ENCODE data around the gene EFNB1. TPM values are rescaled to one million over a fixed set of nuclear protein-coding genes. Genes with fewer than 3 reads are reported as not detected.
A peak's percentile ranks its signal among the peaks of the same experiment; 100 is the strongest.
"Not testable (repeated sequence)": the region's sequence is repeated elsewhere in the genome, so short reads cannot be mapped to it uniquely, and the experiment has no call there.

EFNB1 gene
- polyA plus RNA-seq (2013): 4.5 TPM

GRCh38 chrX:68828740-68829581 is at the start of gene EFNB1:
Gene EFNB1, plus strand, starts transcription at chrX:68829021. Its CDS starts 756 bp downstream, at chrX:68829777.
- Histone ChIP-seq H3K27me3 (replicated peaks in 2 of 5; ENCODE audit: control insufficient read depth in 4 of 5, insufficient read depth in 5 of 5, low read length in 4 of 5) (peaks cover 0 to 31% (median 0%) of the 10 kb centered on the region in 5 experiments), H3K9me3 (ENCODE audit: control extremely low read depth in 1 of 5, control insufficient read depth in 4 of 5, insufficient read depth in 2 of 5, low read depth in 1 of 5, low read length in 4 of 5) (no peaks in the 10 kb centered on the region), H3K36me3 (ENCODE audit: control insufficient read depth in 4 of 4, insufficient read depth in 4 of 4, low read length in 3 of 4) (no peaks in the 10 kb centered on the region), H3K27ac (ENCODE audit: insufficient read depth in 1 of 2, low read depth in 1 of 2, low read length in 2 of 2, poor library complexity in 1 of 2, severe bottlenecking in 2 of 2) (no peak within 1 kb of the TSS), H3K4me1 (ENCODE audit: control extremely low read depth in 1 of 4, control insufficient read depth in 4 of 4, insufficient read depth in 4 of 4, low read length in 3 of 4) (peaks cover 0 to 46% (median 43%) of the 10 kb centered on the region in 4 experiments), H3K4me3 (ENCODE audit: control insufficient read depth in 1 of 7, extremely low read depth in 1 of 7, insufficient read depth in 4 of 7, low read depth in 2 of 7, low read length in 6 of 7) (peak within 1 kb of the TSS; percentile 59 to 78 (median 68))
- POLR2A ChIA-PET: interaction anchor here (0.8 to 1.5 kb wide), 6 partner anchors 14 to 393 kb away, joined by 3 to 6 read pairs (median 4); no protein-coding TSS in a partner anchor
- peak; percentile 91 to 95 (median 95) for DNase-seq
- WGBS (ENCODE audit: insufficient coverage): 30% methylated on average over 67 of the region's 82 CpGs
- CTCF ChIA-PET: interaction anchor here (0.7 to 4.4 kb wide), 17 partner anchors 13 to 558 kb away, joined by 3 to 48 read pairs (median 4); no protein-coding TSS in a partner anchor

GRCh38 chrX:68781295-68781694 is 47.5 kb upstream of the EFNB1 start:
- H3K27ac ChIP-seq (ENCODE audit: insufficient read depth in 1 of 2, low read depth in 1 of 2, low read length in 2 of 2, poor library complexity in 1 of 2, severe bottlenecking in 2 of 2); H3K36me3 ChIP-seq (ENCODE audit: control insufficient read depth in 4 of 4, insufficient read depth in 4 of 4, low read length in 3 of 4); H3K9me3 ChIP-seq (ENCODE audit: control extremely low read depth in 1 of 5, control insufficient read depth in 4 of 5, insufficient read depth in 2 of 5, low read depth in 1 of 5, low read length in 4 of 5); H3K4me3 ChIP-seq (ENCODE audit: control insufficient read depth in 1 of 7, extremely low read depth in 1 of 7, insufficient read depth in 4 of 7, low read depth in 2 of 7, low read length in 6 of 7); DNase-seq; POLR2A ChIA-PET; H3K27me3 ChIP-seq (replicated peaks in 2 of 5; ENCODE audit: control insufficient read depth in 4 of 5, insufficient read depth in 5 of 5, low read length in 4 of 5); CTCF ChIA-PET; H3K4me1 ChIP-seq (ENCODE audit: control extremely low read depth in 1 of 4, control insufficient read depth in 4 of 4, insufficient read depth in 4 of 4, low read length in 3 of 4): not testable (repeated sequence)
- 92% methylated on average over 2 of the region's 4 CpGs for WGBS (ENCODE audit: insufficient coverage)

- DNase-seq: no peak
- H3K4me1 ChIP-seq (ENCODE audit: control extremely low read depth in 1 of 4, control insufficient read depth in 4 of 4, insufficient read depth in 4 of 4, low read length in 3 of 4): no peaks in the 10 kb centered on the region
- ChIA-PET CTCF (no interaction called here), POLR2A (no interaction called here)
- H3K27me3 ChIP-seq (replicated peaks in 2 of 5; ENCODE audit: control insufficient read depth in 4 of 5, insufficient read depth in 5 of 5, low read length in 4 of 5): no peaks in the 10 kb centered on the region
- no peak overlapping the region for H3K4me3 ChIP-seq (ENCODE audit: control insufficient read depth in 1 of 7, extremely low read depth in 1 of 7, insufficient read depth in 4 of 7, low read depth in 2 of 7, low read length in 6 of 7)
- no peaks in the 10 kb centered on the region for H3K36me3 ChIP-seq (ENCODE audit: control insufficient read depth in 4 of 4, insufficient read depth in 4 of 4, low read length in 3 of 4)
- 77% methylated on average over 10 of the region's 10 CpGs for WGBS (ENCODE audit: insufficient coverage)
- no peak overlapping the region for H3K27ac ChIP-seq (ENCODE audit: insufficient read depth in 1 of 2, low read depth in 1 of 2, low read length in 2 of 2, poor library complexity in 1 of 2, severe bottlenecking in 2 of 2)
- H3K9me3 ChIP-seq (ENCODE audit: control extremely low read depth in 1 of 5, control insufficient read depth in 4 of 5, insufficient read depth in 2 of 5, low read depth in 1 of 5, low read length in 4 of 5): peaks cover 0 to 5% (median 0%) of the 10 kb centered on the region in 5 experiments
These were observed 44.0 kb upstream of the EFNB1 start for GRCh38 chrX:68784816-68785215.

DNA sequence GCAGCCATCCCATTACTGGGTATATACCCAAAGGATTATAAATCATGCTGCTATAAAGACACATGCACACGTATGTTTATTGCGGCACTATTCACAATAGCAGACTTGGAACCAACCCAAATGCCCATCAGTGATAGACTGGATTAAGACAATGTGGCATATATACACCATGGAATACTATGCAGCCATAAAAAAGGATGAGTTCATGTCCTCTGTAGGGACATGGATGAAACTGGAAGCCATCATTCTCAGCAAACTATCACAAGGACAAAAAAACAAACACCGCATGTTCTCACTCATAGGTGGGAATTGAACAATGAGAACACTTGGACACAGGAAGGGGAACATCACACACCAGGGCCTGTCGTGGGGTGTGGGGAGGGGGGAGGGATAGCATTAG is 42.2 kb upstream of the EFNB1 start:
- H3K36me3 ChIP-seq (ENCODE audit: control insufficient read depth in 4 of 4, insufficient read depth in 4 of 4, low read length in 3 of 4); H3K4me1 ChIP-seq (ENCODE audit: control extremely low read depth in 1 of 4, control insufficient read depth in 4 of 4, insufficient read depth in 4 of 4, low read length in 3 of 4); H3K4me3 ChIP-seq (ENCODE audit: control insufficient read depth in 1 of 7, extremely low read depth in 1 of 7, insufficient read depth in 4 of 7, low read depth in 2 of 7, low read length in 6 of 7); POLR2A ChIA-PET; DNase-seq; H3K9me3 ChIP-seq (ENCODE audit: control extremely low read depth in 1 of 5, control insufficient read depth in 4 of 5, insufficient read depth in 2 of 5, low read depth in 1 of 5, low read length in 4 of 5); H3K27me3 ChIP-seq (replicated peaks in 2 of 5; ENCODE audit: control insufficient read depth in 4 of 5, insufficient read depth in 5 of 5, low read length in 4 of 5); CTCF ChIA-PET; H3K27ac ChIP-seq (ENCODE audit: insufficient read depth in 1 of 2, low read depth in 1 of 2, low read length in 2 of 2, poor library complexity in 1 of 2, severe bottlenecking in 2 of 2): not testable (repeated sequence)
- WGBS (ENCODE audit: insufficient coverage): 80% methylated on average over 1 of the region's 4 CpGs

GRCh38 chrX:68789966-68790365 is 38.9 kb upstream of the EFNB1 start:
- DNase-seq: no peak
- ChIA-PET CTCF (no interaction called here), POLR2A (no interaction called here)
- Histone ChIP-seq H3K4me3 (ENCODE audit: control insufficient read depth in 1 of 7, extremely low read depth in 1 of 7, insufficient read depth in 4 of 7, low read depth in 2 of 7, low read length in 6 of 7) (no peak overlapping the region), H3K36me3 (ENCODE audit: control insufficient read depth in 4 of 4, insufficient read depth in 4 of 4, low read length in 3 of 4) (no peaks in the 10 kb centered on the region), H3K27ac (ENCODE audit: insufficient read depth in 1 of 2, low read depth in 1 of 2, low read length in 2 of 2, poor library complexity in 1 of 2, severe bottlenecking in 2 of 2) (no peak overlapping the region), H3K27me3 (replicated peaks in 2 of 5; ENCODE audit: control insufficient read depth in 4 of 5, insufficient read depth in 5 of 5, low read length in 4 of 5) (peaks cover 0 to 3% (median 0%) of the 10 kb centered on the region in 5 experiments), H3K4me1 (ENCODE audit: control extremely low read depth in 1 of 4, control insufficient read depth in 4 of 4, insufficient read depth in 4 of 4, low read length in 3 of 4) (no peaks in the 10 kb centered on the region), H3K9me3 (ENCODE audit: control extremely low read depth in 1 of 5, control insufficient read depth in 4 of 5, insufficient read depth in 2 of 5, low read depth in 1 of 5, low read length in 4 of 5) (peaks cover 0 to 4% (median 0%) of the 10 kb centered on the region in 5 experiments)
- WGBS (ENCODE audit: insufficient coverage): 77% methylated on average over 3 of the region's 3 CpGs

- Histone ChIP-seq H3K4me1 (ENCODE audit: control extremely low read depth in 1 of 4, control insufficient read depth in 4 of 4, insufficient read depth in 4 of 4, low read length in 3 of 4) (no peaks in the 10 kb centered on the region), H3K36me3 (ENCODE audit: control insufficient read depth in 4 of 4, insufficient read depth in 4 of 4, low read length in 3 of 4) (no peaks in the 10 kb centered on the region), H3K27me3 (replicated peaks in 2 of 5; ENCODE audit: control insufficient read depth in 4 of 5, insufficient read depth in 5 of 5, low read length in 4 of 5) (peaks cover 0 to 8% (median 0%) of the 10 kb centered on the region in 5 experiments), H3K27ac (ENCODE audit: insufficient read depth in 1 of 2, low read depth in 1 of 2, low read length in 2 of 2, poor library complexity in 1 of 2, severe bottlenecking in 2 of 2) (no peak overlapping the region), H3K4me3 (ENCODE audit: control insufficient read depth in 1 of 7, extremely low read depth in 1 of 7, insufficient read depth in 4 of 7, low read depth in 2 of 7, low read length in 6 of 7) (no peak overlapping the region), H3K9me3 (ENCODE audit: control extremely low read depth in 1 of 5, control insufficient read depth in 4 of 5, insufficient read depth in 2 of 5, low read depth in 1 of 5, low read length in 4 of 5) (peaks cover 0 to 4% (median 0%) of the 10 kb centered on the region in 5 experiments)
- POLR2A ChIA-PET: no interaction called here
- no CpG with 5 or more reads among the region's 1 CpG for WGBS (ENCODE audit: insufficient coverage)
- CTCF ChIA-PET: no interaction called here
- DNase-seq: no peak
These were observed 36.7 kb upstream of the EFNB1 start for GRCh38 chrX:68792083-68792482.

GRCh38 chrX:68794461-68794860 is 34.4 kb upstream of the EFNB1 start:
- Histone ChIP-seq H3K4me1 (ENCODE audit: control extremely low read depth in 1 of 4, control insufficient read depth in 4 of 4, insufficient read depth in 4 of 4, low read length in 3 of 4) (no peaks in the 10 kb centered on the region), H3K9me3 (ENCODE audit: control extremely low read depth in 1 of 5, control insufficient read depth in 4 of 5, insufficient read depth in 2 of 5, low read depth in 1 of 5, low read length in 4 of 5) (peaks cover 0 to 6% (median 4%) of the 10 kb centered on the region in 5 experiments), H3K4me3 (ENCODE audit: control insufficient read depth in 1 of 7, extremely low read depth in 1 of 7, insufficient read depth in 4 of 7, low read depth in 2 of 7, low read length in 6 of 7) (no peak overlapping the region), H3K27me3 (replicated peaks in 2 of 5; ENCODE audit: control insufficient read depth in 4 of 5, insufficient read depth in 5 of 5, low read length in 4 of 5) (peaks cover 0 to 8% (median 0%) of the 10 kb centered on the region in 5 experiments), H3K36me3 (ENCODE audit: control insufficient read depth in 4 of 4, insufficient read depth in 4 of 4, low read length in 3 of 4) (no peaks in the 10 kb centered on the region), H3K27ac (ENCODE audit: insufficient read depth in 1 of 2, low read depth in 1 of 2, low read length in 2 of 2, poor library complexity in 1 of 2, severe bottlenecking in 2 of 2) (no peak overlapping the region)
- POLR2A ChIA-PET: no interaction called here
- 83% methylated on average over 4 of the region's 4 CpGs for WGBS (ENCODE audit: insufficient coverage)
- DNase-seq: no peak
- CTCF ChIA-PET: interaction anchor here (2.1 kb wide), 1 partner anchor 13 kb away, joined by 7 read pairs; no protein-coding TSS in a partner anchor

Data from common myeloid progenitor, CD34-positive (primary cell).